ENCODE results near the gene MMP24. TPM values are rescaled to one million over a fixed set of nuclear protein-coding genes. Genes with fewer than 3 reads are reported as not detected.
A peak's percentile ranks its signal among the peaks of the same experiment; 100 is the strongest.

The MMP24 gene
- total and polyA plus RNA-seq, 2 of the 13 experiments (the other 11 are each of a cell fraction or from before 2014, with no cell fraction given), result 0.29 to 0.35 TPM

DNA sequence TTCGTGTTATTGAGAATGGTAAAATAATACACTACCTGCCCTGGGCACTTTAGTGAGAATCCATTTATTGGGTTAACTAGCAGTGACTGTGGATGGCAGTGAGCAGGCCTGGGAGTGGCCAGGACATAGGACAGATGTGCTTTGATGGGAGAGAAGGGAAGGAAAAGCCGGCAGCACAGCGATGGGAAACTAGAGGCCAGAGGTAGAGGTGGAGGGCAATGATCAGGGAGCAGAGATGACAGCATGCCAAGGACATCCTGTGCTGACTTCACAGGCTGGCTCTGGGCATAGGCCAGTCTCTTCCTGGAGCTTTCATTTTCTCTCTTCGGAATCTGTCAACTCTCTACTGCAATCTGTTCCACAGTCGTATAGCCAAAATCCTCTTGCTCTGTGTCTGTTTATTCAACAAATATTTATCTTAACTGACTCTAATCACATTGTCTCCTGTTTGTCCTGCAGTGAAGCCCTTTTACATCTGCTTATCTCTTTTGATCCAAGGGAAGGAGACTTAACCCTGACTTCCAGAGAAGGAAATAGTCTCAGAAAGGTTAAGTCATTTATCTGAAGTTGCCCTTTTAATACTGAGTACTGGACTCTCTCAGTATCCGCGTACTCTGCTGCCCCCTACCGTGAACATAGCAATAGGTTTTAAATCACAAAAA lies 18.4 kb upstream of the MMP24 start (continued):
- TF ChIP-seq, protein P1, sequence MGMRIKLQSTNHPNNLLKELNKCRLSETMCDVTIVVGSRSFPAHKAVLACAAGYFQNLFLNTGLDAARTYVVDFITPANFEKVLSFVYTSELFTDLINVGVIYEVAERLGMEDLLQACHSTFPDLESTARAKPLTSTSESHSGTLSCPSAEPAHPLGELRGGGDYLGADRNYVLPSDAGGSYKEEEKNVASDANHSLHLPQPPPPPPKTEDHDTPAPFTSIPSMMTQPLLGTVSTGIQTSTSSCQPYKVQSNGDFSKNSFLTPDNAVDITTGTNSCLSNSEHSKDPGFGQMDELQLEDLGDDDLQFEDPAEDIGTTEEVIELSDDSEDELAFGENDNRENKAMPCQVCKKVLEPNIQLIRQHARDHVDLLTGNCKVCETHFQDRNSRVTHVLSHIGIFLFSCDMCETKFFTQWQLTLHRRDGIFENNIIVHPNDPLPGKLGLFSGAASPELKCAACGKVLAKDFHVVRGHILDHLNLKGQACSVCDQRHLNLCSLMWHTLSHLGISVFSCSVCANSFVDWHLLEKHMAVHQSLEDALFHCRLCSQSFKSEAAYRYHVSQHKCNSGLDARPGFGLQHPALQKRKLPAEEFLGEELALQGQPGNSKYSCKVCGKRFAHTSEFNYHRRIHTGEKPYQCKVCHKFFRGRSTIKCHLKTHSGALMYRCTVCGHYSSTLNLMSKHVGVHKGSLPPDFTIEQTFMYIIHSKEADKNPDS (CRISPR knock-in tag; IDR thresholded peaks at IDR 0.05), result 0 out of 2 replicates have a peak, but pooled peaks have one; percentile 18
- TF ChIP-seq MBNL3 (CRISPR knock-in tag; conservative IDR thresholded peaks at IDR 0.05) (no peak), NR2F2 (IDR thresholded peaks at IDR 0.05; ENCODE audit: borderline replicate concordance, low read depth) (peak; percentile 73), ZNF549 (CRISPR knock-in tag; IDR thresholded peaks at IDR 0.05) (no peak), POGZ (CRISPR knock-in tag; IDR thresholded peaks at IDR 0.05) (peak; percentile 73), ZNF224 (CRISPR knock-in tag; IDR thresholded peaks at IDR 0.05) (no peak), ZNF180 (CRISPR knock-in tag; IDR thresholded peaks at IDR 0.05; ENCODE audit: borderline replicate concordance, low read depth) (no peak), YY1 (IDR thresholded peaks at IDR 0.05; ENCODE audit: insufficient read depth, insufficient replicate concordance, low read depth, low read length) (peak; percentile 11), SALL1 (CRISPR knock-in tag; IDR thresholded peaks at IDR 0.05) (peak; percentile 79), ZNF382 (CRISPR knock-in tag; IDR thresholded peaks at IDR 0.05; ENCODE audit: borderline replicate concordance) (no peak), ZNF33A (CRISPR knock-in tag; IDR thresholded peaks at IDR 0.05; ENCODE audit: borderline replicate concordance) (no peak), ERF (CRISPR knock-in tag; IDR thresholded peaks at IDR 0.05) (0 out of 2 replicates have a peak, but pooled peaks have one; percentile 48), ZMYM3 (CRISPR knock-in tag; IDR thresholded peaks at IDR 0.05) (peak; percentile 1; the same call in 1 of the 2 replicates)
- TF ChIP-seq, protein P2, sequence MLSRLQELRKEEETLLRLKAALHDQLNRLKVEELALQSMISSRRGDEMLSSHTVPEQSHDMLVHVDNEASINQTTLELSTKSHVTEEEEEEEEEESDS (CRISPR knock-in tag; IDR thresholded peaks at IDR 0.05; ENCODE audit: borderline replicate concordance), result 0 out of 2 replicates have a peak, but pooled peaks have one; percentile 79
- TF ChIP-seq, protein P3, sequence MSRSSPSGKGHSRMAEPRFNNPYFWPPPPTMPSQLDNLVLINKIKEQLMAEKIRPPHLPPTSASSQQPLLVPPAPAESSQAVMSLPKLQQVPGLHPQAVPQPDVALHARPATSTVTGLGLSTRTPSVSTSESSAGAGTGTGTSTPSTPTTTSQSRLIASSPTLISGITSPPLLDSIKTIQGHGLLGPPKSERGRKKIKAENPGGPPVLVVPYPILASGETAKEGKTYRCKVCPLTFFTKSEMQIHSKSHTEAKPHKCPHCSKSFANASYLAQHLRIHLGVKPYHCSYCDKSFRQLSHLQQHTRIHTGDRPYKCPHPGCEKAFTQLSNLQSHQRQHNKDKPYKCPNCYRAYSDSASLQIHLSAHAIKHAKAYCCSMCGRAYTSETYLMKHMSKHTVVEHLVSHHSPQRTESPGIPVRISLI (CRISPR knock-in tag; IDR thresholded peaks at IDR 0.05; ENCODE audit: borderline replicate concordance), result peak; percentile 57; the same call in 1 of the 2 replicates
- TF ChIP-seq, protein P4, sequence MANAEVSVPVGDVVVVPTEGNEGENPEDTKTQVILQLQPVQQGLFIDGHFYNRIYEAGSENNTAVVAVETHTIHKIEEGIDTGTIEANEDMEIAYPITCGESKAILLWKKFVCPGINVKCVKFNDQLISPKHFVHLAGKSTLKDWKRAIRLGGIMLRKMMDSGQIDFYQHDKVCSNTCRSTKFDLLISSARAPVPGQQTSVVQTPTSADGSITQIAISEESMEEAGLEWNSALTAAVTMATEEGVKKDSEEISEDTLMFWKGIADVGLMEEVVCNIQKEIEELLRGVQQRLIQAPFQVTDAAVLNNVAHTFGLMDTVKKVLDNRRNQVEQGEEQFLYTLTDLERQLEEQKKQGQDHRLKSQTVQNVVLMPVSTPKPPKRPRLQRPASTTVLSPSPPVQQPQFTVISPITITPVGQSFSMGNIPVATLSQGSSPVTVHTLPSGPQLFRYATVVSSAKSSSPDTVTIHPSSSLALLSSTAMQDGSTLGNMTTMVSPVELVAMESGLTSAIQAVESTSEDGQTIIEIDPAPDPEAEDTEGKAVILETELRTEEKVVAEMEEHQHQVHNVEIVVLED (CRISPR knock-in tag; IDR thresholded peaks at IDR 0.05; ENCODE audit: borderline replicate concordance), result no peak; the same call in 1 of the 2 replicates
- TF ChIP-seq, protein P5, sequence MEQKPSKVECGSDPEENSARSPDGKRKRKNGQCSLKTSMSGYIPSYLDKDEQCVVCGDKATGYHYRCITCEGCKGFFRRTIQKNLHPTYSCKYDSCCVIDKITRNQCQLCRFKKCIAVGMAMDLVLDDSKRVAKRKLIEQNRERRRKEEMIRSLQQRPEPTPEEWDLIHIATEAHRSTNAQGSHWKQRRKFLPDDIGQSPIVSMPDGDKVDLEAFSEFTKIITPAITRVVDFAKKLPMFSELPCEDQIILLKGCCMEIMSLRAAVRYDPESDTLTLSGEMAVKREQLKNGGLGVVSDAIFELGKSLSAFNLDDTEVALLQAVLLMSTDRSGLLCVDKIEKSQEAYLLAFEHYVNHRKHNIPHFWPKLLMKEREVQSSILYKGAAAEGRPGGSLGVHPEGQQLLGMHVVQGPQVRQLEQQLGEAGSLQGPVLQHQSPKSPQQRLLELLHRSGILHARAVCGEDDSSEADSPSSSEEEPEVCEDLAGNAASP (CRISPR knock-in tag; IDR thresholded peaks at IDR 0.05; ENCODE audit: borderline replicate concordance), result 0 out of 2 replicates have a peak, but pooled peaks have one; percentile 7
- TF ChIP-seq, protein P6, sequence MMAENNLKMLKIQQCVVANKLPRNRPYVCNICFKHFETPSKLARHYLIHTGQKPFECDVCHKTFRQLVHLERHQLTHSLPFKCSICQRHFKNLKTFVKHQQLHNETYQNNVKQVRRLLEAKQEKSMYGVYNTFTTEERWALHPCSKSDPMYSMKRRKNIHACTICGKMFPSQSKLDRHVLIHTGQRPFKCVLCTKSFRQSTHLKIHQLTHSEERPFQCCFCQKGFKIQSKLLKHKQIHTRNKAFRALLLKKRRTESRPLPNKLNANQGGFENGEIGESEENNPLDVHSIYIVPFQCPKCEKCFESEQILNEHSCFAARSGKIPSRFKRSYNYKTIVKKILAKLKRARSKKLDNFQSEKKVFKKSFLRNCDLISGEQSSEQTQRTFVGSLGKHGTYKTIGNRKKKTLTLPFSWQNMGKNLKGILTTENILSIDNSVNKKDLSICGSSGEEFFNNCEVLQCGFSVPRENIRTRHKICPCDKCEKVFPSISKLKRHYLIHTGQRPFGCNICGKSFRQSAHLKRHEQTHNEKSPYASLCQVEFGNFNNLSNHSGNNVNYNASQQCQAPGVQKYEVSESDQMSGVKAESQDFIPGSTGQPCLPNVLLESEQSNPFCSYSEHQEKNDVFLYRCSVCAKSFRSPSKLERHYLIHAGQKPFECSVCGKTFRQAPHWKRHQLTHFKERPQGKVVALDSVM (CRISPR knock-in tag; IDR thresholded peaks at IDR 0.05), result peak; percentile 78

Measured in HepG2 (cell line).